Measurements from ENCODE around the gene CDH18. TPM values are rescaled to one million over a fixed set of nuclear protein-coding genes. Genes with fewer than 3 reads are reported as not detected.

CDH18 gene
- polyA plus RNA-seq, 1 donor from 2014 or later, result 5.6 TPM

DNA sequence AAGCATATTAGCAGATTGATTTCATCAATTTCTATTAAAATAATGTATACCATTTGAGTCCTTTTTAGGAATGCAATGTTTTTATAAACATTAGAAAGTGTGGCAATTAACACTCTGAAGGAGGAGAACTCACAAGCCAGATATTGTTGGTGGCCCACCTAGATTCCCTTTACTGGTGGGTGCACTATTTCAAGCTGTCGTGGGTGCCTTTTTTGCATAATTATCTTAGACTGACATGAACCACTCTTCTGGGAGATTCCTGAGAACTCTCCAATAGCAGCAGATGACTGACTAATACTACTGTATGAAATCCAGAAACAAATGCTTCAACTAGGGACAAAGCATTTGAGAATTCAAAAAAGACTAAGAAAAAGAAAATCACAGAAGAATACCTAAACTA, 526.0 kb downstream of the CDH18 start:
- H3K9me3 ChIP-seq (ENCODE audit: low read length), result no peaks in the 10 kb centered on the region
- no peak overlapping the region for H3K27ac ChIP-seq (ENCODE audit: low read length)
- H3K27me3 ChIP-seq (ENCODE audit: insufficient read depth, low read depth, low read length), result no peaks in the 10 kb centered on the region
- no peaks in the 10 kb centered on the region for H4K20me1 ChIP-seq (ENCODE audit: insufficient read depth)
- no peak for TF ChIP-seq MXI1 (conservative IDR thresholded peaks at IDR 0.05; ENCODE audit: poor library complexity, severe bottlenecking)
- no peak for TF ChIP-seq SMC3 (conservative IDR thresholded peaks at IDR 0.05; ENCODE audit: poor library complexity)
- no peak for TF ChIP-seq EZH2 (IDR thresholded peaks at IDR 0.05; ENCODE audit: borderline replicate concordance, insufficient read depth, low read length, poor library complexity, severe bottlenecking)
- no peak for TF ChIP-seq POLR2AphosphoS5 (IDR thresholded peaks at IDR 0.05)
- TF ChIP-seq, protein P1, sequence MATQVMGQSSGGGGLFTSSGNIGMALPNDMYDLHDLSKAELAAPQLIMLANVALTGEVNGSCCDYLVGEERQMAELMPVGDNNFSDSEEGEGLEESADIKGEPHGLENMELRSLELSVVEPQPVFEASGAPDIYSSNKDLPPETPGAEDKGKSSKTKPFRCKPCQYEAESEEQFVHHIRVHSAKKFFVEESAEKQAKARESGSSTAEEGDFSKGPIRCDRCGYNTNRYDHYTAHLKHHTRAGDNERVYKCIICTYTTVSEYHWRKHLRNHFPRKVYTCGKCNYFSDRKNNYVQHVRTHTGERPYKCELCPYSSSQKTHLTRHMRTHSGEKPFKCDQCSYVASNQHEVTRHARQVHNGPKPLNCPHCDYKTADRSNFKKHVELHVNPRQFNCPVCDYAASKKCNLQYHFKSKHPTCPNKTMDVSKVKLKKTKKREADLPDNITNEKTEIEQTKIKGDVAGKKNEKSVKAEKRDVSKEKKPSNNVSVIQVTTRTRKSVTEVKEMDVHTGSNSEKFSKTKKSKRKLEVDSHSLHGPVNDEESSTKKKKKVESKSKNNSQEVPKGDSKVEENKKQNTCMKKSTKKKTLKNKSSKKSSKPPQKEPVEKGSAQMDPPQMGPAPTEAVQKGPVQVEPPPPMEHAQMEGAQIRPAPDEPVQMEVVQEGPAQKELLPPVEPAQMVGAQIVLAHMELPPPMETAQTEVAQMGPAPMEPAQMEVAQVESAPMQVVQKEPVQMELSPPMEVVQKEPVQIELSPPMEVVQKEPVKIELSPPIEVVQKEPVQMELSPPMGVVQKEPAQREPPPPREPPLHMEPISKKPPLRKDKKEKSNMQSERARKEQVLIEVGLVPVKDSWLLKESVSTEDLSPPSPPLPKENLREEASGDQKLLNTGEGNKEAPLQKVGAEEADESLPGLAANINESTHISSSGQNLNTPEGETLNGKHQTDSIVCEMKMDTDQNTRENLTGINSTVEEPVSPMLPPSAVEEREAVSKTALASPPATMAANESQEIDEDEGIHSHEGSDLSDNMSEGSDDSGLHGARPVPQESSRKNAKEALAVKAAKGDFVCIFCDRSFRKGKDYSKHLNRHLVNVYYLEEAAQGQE (IDR thresholded peaks at IDR 0.05; ENCODE audit: borderline replicate concordance), result no peak
- no peak for TF ChIP-seq EP300 (conservative IDR thresholded peaks at IDR 0.05; ENCODE audit: poor library complexity, severe bottlenecking)
- TF ChIP-seq RAD21 (conservative IDR thresholded peaks at IDR 0.05), result no peak
- TF ChIP-seq, protein P2, sequence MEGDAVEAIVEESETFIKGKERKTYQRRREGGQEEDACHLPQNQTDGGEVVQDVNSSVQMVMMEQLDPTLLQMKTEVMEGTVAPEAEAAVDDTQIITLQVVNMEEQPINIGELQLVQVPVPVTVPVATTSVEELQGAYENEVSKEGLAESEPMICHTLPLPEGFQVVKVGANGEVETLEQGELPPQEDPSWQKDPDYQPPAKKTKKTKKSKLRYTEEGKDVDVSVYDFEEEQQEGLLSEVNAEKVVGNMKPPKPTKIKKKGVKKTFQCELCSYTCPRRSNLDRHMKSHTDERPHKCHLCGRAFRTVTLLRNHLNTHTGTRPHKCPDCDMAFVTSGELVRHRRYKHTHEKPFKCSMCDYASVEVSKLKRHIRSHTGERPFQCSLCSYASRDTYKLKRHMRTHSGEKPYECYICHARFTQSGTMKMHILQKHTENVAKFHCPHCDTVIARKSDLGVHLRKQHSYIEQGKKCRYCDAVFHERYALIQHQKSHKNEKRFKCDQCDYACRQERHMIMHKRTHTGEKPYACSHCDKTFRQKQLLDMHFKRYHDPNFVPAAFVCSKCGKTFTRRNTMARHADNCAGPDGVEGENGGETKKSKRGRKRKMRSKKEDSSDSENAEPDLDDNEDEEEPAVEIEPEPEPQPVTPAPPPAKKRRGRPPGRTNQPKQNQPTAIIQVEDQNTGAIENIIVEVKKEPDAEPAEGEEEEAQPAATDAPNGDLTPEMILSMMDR (IDR thresholded peaks at IDR 0.05; ENCODE audit: poor library complexity, severe bottlenecking), result no peak
- TF ChIP-seq TAF1 (IDR thresholded peaks at IDR 0.05; ENCODE audit: low read depth), result no peak
- no peaks in the 10 kb centered on the region for H3K36me3 ChIP-seq (ENCODE audit: insufficient read depth, low read length)
- H3K4me3 ChIP-seq (ENCODE audit: low read length), result no peak overlapping the region
- no peak overlapping the region for H3K9ac ChIP-seq (ENCODE audit: low read length)
- H3K9me2 ChIP-seq (ENCODE audit: insufficient read depth, low read length), result peaks cover 3% of the 10 kb centered on the region
- no peak overlapping the region for H3K4me2 ChIP-seq (ENCODE audit: low read length)
- no peaks in the 10 kb centered on the region for H3F3A ChIP-seq (ENCODE audit: insufficient read depth, low read length, poor library complexity, severe bottlenecking)
- no peaks in the 10 kb centered on the region for H3K79me2 ChIP-seq (replicated peaks; ENCODE audit: insufficient read depth, low read length)
- H2AFZ ChIP-seq (ENCODE audit: low read depth, low read length), result no peak overlapping the region

DNA sequence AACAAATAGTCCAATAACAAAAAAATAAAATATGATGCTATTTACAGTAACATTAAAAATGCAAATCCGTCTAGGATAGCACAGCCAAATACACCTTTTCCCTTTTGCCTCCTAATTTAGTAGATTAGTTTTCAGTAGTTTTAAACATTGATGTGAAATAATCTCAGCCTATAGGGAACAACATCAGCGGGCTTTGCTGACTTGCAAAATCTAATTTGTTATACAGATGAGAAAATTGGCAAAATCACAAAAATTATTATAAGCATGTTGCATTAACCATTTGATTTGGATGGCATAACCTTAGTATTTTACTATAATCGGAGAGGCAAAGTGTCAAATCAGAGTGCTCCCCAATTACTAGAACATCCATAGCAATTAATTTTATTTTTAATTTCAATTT, 563.5 kb downstream of the CDH18 start:
- Histone ChIP-seq H3K27ac (ENCODE audit: low read length) (no peak overlapping the region), H3F3A (ENCODE audit: insufficient read depth, low read length, poor library complexity, severe bottlenecking) (no peaks in the 10 kb centered on the region), H3K36me3 (ENCODE audit: insufficient read depth, low read length) (no peaks in the 10 kb centered on the region), H4K20me1 (ENCODE audit: insufficient read depth) (no peaks in the 10 kb centered on the region), H2AFZ (ENCODE audit: low read depth, low read length) (no peak overlapping the region), H3K27me3 (ENCODE audit: insufficient read depth, low read depth, low read length) (no peaks in the 10 kb centered on the region), H3K4me3 (ENCODE audit: low read length) (no peak overlapping the region), H3K9me2 (ENCODE audit: insufficient read depth, low read length) (no peaks in the 10 kb centered on the region), H3K9ac (ENCODE audit: low read length) (no peak overlapping the region), H3K9me3 (ENCODE audit: low read length) (no peaks in the 10 kb centered on the region), H3K4me2 (ENCODE audit: low read length) (no peak overlapping the region), H3K79me2 (replicated peaks; ENCODE audit: insufficient read depth, low read length) (no peaks in the 10 kb centered on the region)
- no peak for TF ChIP-seq POLR2AphosphoS5 (IDR thresholded peaks at IDR 0.05)
- no peak for TF ChIP-seq EP300 (conservative IDR thresholded peaks at IDR 0.05; ENCODE audit: poor library complexity, severe bottlenecking)
- TF ChIP-seq RAD21 (conservative IDR thresholded peaks at IDR 0.05), result no peak
- TF ChIP-seq, protein P2 (IDR thresholded peaks at IDR 0.05; ENCODE audit: poor library complexity, severe bottlenecking), result no peak
- TF ChIP-seq, protein P1 (IDR thresholded peaks at IDR 0.05; ENCODE audit: borderline replicate concordance), result no peak
- no peak for TF ChIP-seq TAF1 (IDR thresholded peaks at IDR 0.05; ENCODE audit: low read depth)
- TF ChIP-seq MXI1 (conservative IDR thresholded peaks at IDR 0.05; ENCODE audit: poor library complexity, severe bottlenecking), result no peak
- TF ChIP-seq EZH2 (IDR thresholded peaks at IDR 0.05; ENCODE audit: borderline replicate concordance, insufficient read depth, low read length, poor library complexity, severe bottlenecking), result no peak
- TF ChIP-seq SMC3 (conservative IDR thresholded peaks at IDR 0.05; ENCODE audit: poor library complexity), result no peak

Data from neural cell (in vitro differentiated cells).